ENCODE measurements around the gene C1GALT1.
"Not testable (repeated sequence)": the region's sequence is repeated elsewhere in the genome, so short reads cannot be mapped to it uniquely, and the experiment has no call there.

C1GALT1 gene

DNA sequence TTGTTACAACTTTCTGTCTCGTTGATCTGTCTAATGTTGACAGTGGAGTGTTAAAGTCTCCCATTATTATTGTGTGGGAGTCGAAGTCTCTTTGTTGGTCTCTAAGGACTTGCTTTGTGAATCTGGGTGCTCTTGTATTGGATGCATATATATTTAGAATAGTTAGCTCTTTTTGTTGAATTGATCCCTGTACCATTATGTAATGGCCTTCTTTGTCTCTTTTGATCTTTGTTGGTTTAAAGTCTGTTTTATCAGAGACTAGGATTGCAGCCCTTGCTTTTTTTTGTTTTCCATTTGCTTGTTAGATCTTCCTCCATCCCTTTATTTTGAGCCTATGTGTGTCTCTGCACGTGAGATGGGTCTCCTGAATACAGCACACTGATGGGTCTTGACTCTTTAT, 17.2 kb downstream of the C1GALT1 start:
- in situ Hi-C loops (cut with MboI; ENCODE audit: low sequenced_read_pairs) = not testable (repeated sequence)

DNA sequence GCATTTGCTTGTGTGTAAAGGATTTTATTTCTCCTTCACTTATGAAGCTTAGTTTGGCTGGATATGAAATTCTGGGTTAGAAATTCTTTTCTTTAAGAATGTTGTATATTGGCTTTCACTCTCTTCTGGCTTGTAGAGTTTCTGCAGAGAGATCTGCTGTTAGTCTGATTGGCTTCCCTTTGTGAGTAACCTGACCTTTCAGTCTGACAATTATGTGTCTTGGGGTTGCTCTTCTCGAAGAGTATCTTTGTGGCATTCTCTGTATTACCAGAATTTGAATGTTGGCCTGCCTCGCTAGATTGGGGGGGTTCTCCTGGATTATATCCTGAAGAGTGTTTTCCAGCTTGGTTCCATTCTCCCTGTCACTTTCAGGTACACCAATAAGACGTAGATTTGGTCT, 17.9 kb downstream of the C1GALT1 start:
- in situ Hi-C loops (cut with MboI; ENCODE audit: low sequenced_read_pairs) = not testable (repeated sequence)

DNA sequence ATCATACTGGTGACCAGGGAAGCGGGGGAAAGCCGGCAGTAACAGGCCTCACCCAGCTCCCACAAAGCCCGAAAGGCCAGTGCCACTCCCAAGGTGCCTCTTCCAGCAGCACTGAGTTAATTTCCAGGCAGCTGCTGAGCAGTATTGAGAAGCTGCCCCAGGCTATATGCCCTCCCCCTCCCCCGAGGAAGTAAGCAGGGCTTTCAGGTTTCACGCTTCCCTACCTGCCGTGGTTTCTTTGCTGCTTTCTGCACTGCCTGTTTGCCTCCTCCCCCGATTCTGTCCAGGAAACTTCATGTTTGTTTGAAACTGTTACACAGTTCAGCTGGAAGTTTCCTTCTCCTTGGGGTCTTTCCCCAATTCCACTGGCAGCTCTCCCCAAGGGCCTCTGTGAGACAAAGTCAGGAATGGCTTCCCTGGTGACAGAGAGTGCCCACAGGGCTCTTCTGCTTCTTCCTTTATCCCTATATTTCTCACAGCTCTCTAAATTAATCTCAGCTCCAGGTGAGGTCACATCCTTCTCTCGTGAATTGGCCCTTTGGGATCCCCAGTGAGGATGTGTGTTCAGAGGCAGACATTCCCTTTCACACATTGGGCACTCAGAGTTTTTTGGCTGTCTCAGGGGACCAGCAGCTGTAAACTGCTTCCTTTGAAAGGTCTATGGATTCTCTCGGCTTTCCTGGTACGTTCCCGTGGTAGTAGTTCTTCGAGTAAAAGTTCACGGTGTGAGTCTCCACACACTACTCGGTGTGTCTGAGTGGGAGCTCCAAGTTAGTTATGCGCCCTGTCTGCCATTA, 19.4 kb downstream of the C1GALT1 start:
- in situ Hi-C loops (cut with MboI; ENCODE audit: low sequenced_read_pairs) = no loop called here

DNA sequence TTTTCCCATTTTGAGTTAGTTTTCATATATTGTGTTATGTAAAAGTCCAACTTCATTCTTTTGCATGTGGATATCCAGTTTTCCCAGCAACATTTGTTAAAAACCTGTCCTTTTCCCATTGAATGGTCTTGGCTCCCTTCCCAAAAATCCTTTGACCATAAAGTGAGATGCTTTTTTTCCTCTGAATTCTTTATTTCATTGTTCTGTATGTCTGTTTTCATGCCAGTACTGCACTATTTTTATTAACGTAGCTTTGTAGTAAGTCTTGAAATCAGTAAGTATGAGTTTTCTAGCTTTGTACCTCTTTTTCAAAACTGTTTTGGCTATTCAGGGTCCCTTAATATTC, 20.0 kb downstream of the C1GALT1 start:
- in situ Hi-C loops (cut with MboI; ENCODE audit: low sequenced_read_pairs) = no loop called here

DNA sequence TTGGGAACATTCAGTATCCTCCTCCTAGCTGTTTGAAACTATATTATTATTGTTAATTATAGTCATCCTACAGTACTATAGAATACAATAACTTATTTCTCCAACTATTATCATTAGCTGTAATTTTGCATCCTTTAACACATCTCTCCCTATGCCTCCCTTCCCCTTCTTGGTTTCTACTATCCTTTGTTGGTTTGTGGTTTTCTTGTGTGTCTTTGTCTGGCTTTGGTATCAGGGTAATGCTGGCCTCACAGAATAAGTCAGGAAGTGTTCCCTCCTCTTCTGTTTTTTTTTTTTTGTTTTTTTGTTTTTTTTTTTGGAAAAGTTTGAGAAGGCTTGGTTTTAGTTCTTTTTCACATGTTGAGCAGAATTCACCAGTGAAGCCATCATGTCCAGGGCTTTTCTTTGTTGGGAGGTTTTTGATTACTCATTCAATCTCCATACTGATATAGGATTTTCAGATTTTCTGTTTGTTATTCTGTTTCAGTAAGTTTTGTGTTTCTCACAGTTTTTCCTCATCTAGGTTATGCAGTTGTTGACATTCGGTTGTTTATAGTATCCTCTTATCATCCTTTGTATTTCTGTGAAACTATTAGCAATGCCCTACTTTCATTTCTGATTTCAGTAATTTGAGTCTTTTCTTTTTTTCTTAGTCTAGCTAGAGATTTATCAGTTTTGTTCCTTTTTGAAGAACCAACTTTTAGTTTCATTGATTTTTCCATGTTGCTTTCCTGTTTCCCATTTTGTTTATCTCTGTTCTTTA, 21.6 kb downstream of the C1GALT1 start:
- in situ Hi-C loops (cut with MboI; ENCODE audit: low sequenced_read_pairs) = no loop called here

DNA sequence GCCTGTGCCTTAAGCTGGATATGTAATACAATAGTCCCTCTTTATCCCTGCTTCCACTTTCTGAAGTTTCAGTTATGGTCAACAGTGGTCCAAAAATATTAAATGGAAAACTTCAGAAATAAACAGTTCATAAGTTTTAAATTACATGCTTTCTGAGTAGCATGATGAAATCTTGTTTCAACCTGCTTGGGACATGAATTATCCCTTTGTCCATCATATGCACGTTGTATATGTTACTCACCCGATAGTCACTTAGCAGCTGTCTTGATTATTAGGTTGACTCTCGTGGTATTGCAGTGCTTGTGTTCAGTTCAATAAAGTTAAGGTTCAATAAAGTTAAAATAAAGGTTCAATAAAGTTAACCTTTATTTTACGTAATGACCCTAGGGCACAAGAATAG, 25.5 kb downstream of the C1GALT1 start:
- in situ Hi-C loops (cut with MboI; ENCODE audit: low sequenced_read_pairs) = no loop called here

DNA sequence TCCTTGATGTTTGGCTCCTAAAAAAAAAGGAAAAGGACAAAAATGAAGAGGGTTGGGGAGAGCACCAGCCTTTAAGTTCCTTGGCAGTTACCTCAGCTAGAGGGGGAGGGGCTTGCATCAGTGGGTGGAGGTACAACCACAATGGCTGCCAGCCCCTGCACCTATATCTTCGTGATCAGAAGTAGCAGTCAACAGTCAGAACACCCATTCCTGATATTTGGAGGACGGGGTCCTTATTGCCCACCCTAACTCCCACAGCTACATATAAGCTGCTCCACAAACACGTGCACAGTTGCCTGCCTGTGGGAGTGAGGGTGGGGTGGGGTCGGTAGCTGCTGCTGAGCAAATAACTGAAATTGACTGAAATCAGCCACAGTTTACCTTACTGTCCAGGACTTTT, 26.2 kb downstream of the C1GALT1 start:
- in situ Hi-C loops (cut with MboI; ENCODE audit: low sequenced_read_pairs) = no loop called here

DNA sequence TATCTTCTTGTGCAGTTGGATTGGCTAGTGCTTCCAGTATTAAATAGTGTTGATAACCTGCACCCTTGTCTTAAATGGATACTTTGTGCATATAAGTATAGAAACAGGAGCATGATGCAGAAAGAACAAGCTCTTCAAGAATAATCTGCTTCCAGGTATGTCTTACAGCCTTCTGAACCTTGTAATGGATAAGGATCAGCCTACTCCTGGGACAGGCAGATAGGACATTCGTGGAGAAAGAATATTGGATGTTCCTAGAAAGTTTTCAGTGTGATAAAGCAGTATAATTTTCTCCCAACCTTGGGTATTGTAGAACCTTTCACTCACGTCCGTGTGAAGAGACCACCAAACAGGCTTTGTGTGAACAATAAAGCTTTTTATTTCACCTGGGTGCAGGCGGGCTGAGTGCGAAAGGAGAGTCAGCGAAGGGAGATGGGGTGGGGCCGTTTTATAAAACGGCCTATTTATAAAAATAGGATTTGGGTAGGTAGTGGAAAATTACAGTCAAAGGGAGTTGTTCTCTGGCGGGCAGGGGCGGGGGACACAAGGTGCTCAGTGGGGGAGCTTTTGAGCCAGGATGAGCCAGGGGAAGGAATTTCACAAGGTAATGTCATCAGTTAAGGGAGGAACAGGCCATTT, 27.2 kb downstream of the C1GALT1 start:
- in situ Hi-C loops (cut with MboI; ENCODE audit: low sequenced_read_pairs) = no loop called here

DNA sequence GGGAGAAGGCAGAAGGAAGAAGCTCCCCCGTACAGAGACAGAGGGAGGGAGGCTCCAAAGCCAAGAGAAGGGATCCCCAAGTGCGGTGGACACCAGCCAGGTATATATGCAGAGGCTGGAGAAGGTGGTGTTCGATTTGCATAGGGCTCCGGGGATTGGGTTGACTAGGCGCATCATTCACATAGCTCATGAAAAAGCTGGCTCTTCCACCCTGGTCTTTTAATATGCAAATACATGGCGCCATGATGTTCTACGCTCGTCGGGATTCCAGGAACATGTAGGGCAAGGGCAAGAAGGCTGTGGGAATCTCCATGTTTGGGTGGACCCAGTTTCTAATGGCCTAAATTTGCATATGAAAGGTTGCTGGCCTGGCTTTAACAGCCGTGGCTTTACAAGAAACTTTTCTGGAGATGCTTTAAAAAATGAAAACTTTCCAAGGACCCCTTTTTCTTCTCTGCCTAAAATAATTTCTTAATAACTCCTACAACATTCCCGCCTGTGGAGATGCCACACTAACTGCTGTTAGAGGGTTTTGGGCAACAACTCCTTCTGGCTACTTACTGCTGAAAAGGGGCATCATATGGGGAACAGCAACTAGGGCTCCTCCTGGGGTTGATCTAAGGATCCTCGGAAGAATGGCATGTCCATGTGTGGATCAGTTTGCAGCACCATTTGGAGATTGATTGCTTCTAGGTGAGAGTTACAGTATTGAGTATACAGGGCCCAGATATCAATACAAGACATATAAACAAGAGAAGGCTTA, 28.3 kb downstream of the C1GALT1 start:
- in situ Hi-C loops (cut with MboI; ENCODE audit: low sequenced_read_pairs) = no loop called here

DNA sequence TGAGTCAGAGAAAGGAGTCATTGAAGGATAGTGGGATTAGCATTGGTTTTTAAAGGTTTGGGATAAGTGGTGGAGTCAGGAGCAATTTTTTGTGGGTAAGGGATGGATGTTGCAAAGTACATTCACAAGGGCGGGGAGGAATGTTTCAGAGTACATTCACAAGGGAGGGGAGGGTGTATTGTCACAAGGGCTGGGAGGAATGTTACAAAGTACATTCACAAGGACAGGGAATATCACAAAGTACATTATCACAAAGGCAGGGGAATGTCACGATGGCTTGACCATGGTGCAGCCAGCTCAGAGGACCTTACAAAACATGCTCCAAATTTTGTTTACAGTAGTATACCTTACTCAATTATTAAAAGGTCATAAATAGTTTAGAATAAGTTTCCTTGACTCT, 30.3 kb downstream of the C1GALT1 start:
- in situ Hi-C loops (cut with MboI; ENCODE audit: low sequenced_read_pairs) = no loop called here

DNA sequence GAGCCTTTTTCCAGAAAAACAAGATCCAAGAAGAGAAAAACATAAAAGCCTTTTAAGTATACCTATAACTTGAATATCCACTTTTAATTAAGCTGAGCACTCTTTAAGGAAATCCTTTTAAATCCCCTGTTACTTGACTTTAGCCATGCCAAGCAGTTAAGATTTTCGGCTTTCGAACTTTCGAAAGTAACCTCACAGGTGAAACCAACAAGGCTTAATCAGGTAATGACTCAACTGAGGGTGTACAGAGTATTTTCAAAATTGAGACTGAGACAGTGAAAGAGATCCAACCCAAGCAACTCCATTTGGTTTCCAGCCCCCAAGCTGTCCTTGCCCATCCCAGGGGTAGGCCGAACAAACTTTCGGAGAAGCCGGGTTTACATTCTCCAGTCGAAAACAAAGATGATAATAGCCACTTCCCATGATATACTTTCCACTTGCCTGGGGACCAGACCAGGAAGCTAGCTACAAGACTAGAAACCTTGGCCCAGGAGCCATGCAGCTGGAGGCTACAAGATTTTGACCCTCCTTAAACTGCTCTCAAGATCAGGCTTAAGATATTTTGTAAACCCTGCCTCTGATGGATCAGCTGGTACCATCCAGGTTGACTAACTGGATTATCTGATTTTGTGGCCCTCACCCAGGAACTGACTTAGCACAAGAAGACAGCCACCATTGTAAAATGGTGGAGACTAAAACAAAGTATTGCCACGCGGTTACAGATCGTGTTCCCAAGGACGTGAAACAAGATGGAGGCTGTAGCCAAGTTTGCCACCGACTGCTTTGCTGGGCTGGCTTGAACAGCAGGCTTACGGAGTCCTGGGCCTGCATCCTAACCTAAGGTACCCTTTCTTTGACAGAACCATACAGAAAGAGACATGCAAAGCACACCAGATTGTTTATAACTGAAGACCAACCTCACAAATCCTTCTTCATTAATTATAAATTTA, 32.3 kb downstream of the C1GALT1 start:
- in situ Hi-C loops (cut with MboI; ENCODE audit: low sequenced_read_pairs) = no loop called here

DNA sequence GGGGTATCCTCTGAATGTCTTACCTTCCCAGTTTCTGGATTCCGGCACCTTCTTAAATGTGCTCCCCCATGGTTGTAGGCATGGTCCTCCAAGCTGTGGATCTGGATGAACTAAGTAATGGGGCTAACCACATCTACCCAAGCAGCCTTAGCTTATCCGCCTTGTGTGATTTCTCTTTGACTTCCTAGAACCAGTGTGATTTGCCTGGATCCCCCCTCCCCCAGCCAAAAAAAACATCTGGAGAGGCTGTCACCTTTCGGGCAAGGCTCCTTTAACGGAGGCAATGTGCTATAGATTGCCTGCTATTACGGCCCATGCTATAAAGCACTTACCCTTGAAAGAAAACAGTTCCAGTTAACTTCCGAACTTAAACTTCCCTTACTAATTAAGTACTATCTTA, 33.9 kb downstream of the C1GALT1 start:
- in situ Hi-C loops (cut with MboI; ENCODE audit: low sequenced_read_pairs) = no loop called here

DNA sequence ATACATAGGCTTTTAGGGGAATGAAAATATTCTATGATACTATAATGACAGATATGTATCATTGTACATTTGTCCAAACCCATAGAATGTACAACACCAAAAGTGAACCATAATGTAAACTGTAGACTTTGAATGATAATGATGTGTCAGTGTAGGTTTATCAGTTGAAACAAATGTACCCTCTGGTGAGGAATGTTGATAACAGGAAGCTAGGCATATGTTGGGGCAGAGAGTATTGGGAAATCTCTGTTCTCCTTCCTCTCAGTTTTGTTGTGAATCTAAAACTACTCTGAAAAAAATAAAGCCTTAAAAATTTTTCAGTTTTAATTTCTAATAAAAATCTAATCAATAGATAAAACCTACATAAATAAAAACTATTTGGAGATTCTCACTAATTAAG, 36.9 kb downstream of the C1GALT1 start:
- in situ Hi-C loops (cut with MboI; ENCODE audit: low sequenced_read_pairs) = no loop called here

DNA sequence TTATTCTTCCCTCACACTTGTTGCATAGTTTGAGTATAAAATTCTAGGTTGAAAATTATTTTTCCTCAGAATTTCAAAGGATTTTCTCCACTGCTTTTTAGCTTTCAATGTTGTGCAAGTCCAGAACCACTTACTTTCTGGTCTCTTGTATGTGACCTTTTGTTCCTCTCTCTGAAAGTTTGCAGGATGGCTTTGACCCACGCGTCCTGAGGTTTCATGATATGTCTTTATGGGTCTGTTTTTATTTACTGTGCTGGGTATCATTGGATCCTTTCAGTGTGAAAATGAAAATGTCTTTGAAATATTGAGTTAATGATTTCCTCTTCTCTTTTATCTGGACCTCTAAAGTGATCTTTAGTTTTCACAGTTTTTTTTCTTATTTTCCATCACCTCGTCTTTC, 38.5 kb downstream of the C1GALT1 start:
- in situ Hi-C loops (cut with MboI; ENCODE audit: low sequenced_read_pairs) = no loop called here

DNA sequence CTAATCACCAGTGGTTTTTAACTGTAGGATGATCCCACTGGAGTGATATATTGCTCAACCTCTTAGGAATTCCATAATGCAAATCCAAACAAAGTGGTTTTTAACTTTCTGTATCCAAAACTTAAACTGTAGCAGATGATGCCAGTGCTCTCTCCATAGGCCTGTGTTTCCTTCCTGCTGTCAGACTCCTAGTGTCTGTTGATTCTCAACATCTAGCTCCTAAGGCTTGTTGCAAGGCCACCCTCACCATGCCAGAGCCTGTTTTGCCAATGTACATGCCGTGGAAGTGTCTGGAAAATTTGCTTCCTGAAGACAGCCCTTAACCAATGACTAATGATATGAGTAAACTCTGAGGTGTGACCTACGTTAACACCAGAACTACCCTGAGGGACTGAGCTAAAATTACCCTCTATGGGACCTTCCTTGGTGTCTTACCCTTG, 39.3 kb downstream of the C1GALT1 start:
- in situ Hi-C loops (cut with MboI; ENCODE audit: low sequenced_read_pairs) = no loop called here

DNA sequence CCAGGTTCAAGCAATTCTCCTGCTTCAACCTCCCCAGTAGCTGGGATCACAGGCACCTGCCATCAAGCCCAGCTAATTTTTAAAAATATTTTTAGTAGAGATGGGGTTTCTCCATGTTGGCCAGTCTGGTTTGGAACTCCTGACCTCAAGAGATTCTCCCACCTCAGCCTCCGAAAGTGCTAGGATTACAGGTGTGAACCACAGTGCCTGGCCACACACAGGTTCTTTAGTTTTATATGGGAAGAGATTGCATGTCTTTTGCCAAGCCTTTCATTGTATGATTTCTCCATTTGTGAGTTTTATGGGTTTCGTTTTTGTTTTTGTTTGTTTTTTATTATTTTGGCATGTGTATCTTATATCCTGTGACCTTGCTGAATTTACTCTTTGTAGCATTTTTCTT, 40.9 kb downstream of the C1GALT1 start:
- in situ Hi-C loops (cut with MboI; ENCODE audit: low sequenced_read_pairs) = no loop called here

DNA sequence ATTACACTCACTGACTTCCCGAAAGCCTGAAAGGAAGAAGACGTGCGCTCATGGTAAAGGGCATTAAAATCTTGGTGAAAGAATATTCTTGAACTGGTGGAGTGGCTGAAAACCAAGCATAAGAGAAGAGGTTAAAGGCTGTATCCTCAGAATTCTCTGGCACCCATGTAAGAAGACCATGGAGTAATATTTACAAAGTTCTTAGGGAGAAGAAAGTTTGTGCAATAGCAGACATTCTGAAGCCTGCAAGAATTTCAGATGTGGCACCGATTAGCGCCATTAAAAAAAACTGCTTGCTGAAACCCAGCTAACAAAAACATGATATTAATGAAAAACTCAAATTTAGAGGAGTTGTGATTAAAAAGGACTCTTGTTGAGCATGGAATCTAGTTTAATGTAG, 44.1 kb downstream of the C1GALT1 start:
- in situ Hi-C loops (cut with MboI; ENCODE audit: low sequenced_read_pairs) = no loop called here

DNA sequence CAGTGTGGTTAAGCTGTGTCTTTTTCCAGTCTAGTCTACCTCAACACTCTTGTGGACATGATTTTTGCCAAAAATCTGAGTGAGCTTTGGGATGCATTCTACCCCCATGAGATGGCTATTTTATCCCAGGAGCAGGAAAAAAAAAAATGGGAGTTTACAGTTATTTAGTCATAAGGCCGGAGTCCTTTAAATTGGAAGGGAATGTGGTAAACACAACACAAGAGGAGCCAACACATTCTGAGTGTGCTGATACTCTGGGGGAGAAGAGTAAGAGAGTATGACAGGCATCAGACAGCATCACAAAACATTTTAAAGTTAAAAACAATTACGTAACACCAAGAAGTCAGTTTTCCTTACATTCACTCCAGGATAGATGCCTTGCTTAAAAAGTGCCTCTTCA, 46.1 kb downstream of the C1GALT1 start:
- in situ Hi-C loops (cut with MboI; ENCODE audit: low sequenced_read_pairs) = no loop called here

DNA sequence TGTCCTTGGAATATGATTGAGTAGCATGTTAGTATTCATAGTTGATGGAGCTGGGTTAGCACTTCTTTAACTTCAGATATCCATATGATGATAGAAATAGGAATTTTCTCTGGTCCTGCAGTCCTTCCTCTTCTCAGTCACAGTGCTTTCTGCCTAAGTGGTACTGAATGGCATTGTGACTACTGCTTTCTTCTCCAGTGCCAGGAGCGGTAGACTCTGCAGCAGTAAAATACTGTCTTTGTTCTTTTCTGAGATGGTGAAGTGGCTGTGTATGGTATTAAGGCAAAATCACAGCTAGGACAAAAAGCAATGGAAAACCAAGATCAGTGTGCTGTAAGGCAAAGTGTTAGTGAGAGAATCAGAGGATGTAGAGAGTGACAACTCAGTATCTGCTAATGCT, 46.6 kb downstream of the C1GALT1 start:
- in situ Hi-C loops (cut with MboI; ENCODE audit: low sequenced_read_pairs) = no loop called here

DNA sequence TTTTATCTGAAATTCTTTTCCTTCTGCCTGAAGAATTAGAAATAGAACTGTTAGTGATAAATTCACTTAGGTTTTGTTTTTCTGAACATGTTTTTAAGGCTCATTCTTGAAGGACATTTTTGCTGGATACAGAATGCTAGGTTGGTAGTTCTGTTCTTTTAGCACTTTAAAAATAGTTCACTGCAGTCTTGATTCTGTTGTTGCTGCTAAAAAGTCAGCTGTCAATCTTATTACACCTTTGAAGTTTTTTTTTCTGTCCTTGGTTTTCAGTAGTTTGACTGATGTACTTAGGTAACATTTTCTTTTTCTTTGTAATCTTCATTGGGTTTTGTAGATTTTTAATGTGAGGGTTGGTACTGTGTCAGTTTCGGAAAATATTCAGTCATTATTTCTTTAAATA, 48.7 kb downstream of the C1GALT1 start:
- in situ Hi-C loops (cut with MboI; ENCODE audit: low sequenced_read_pairs) = no loop called here
